HepG2 (cell line): ENCODE data around the gene MAP1LC3A. TPM values are rescaled to one million over a fixed set of nuclear protein-coding genes. Genes with fewer than 3 reads are reported as not detected.

Source experiments
- ARID5B ChIP-seq: IDR thresholded peaks from 2 replicates; pipeline ENCODE4 v1.4.0; 2020; ENCODE audit warnings: mild to moderate bottlenecking, missing genetic modification reagents
- CBX5 ChIP-seq: sonication (generic); formaldehyde crosslinking; IDR thresholded peaks from 2 replicates; pipeline ENCODE4 v1.4.0; 2020; ENCODE audit warnings: missing genetic modification reagents, borderline replicate concordance
- FIP1L1 ChIP-seq: fragments of 200-400 bp; formaldehyde crosslinking; IDR thresholded peaks from 2 replicates; pipeline ENCODE4 v1.6.1; 2018; ENCODE audit warnings: low read depth, mild to moderate bottlenecking, low read length, moderate library complexity, borderline replicate concordance; ENCODE audit not compliant: insufficient read depth
- KLF6 ChIP-seq: IDR thresholded peaks from 2 replicates; pipeline ENCODE4 v1.8.0; 2016; ENCODE audit warnings: missing biosample characterization, missing genetic modification reagents
- MED8 ChIP-seq: sonication (generic); formaldehyde crosslinking; IDR thresholded peaks from 2 replicates; pipeline ENCODE4 v1.8.1; 2023; ENCODE audit warnings: mild to moderate bottlenecking, missing genetic modification reagents; ENCODE audit not compliant: insufficient replicate concordance
- MEF2D ChIP-seq: sonication (generic); formaldehyde crosslinking; IDR thresholded peaks from 2 replicates; pipeline ENCODE4 v1.5.1; 2020; ENCODE audit warnings: mild to moderate bottlenecking, missing genetic modification reagents
- NCOA1 ChIP-seq: sonication (generic); formaldehyde crosslinking; IDR thresholded peaks from 2 replicates; pipeline ENCODE4 v1.9.0; 2021; ENCODE audit warnings: missing genetic modification reagents
- NFIC ChIP-seq: IDR thresholded peaks from 2 replicates; pipeline ENCODE4 v1.6.1; 2012; ENCODE audit warnings: mild to moderate bottlenecking, low read length, inconsistent platforms
- NONO ChIP-seq, 2 experiments: fragments of 450-650 bp in 1 of 2; sonication (generic) in 1 of 2; formaldehyde crosslinking in 1 of 2; IDR thresholded peaks in 1 of 2; conservative IDR thresholded peaks in 1 of 2; 2 replicates each; pipeline versions ENCODE4 v1.6.1 to v1.8.0; 2017 to 2022; ENCODE audit warnings: mild to moderate bottlenecking in 1 of 2, missing genetic modification reagents in 1 of 2, moderate library complexity in 1 of 2
- RXRB ChIP-seq: IDR thresholded peaks from 2 replicates; pipeline ENCODE4 v1.6.1; 2016; ENCODE audit warnings: borderline replicate concordance, missing genetic modification reagents, missing compliant biosample characterization
- SKI ChIP-seq: fragments of 450-650 bp; IDR thresholded peaks from one replicate; pipeline ENCODE4 v1.6.1; 2018; ENCODE audit warnings: mild to moderate bottlenecking; ENCODE audit not compliant: partially characterized antibody
- TBX2 ChIP-seq: sonication (generic); formaldehyde crosslinking; IDR thresholded peaks from 2 replicates; pipeline ENCODE4 v1.5.0; 2020; ENCODE audit warnings: missing genetic modification reagents, mild to moderate bottlenecking, borderline replicate concordance
- XBP1 ChIP-seq: sonication (generic); formaldehyde crosslinking; IDR thresholded peaks from 2 replicates; pipeline ENCODE4 v1.5.0; 2020; ENCODE audit warnings: missing genetic modification reagents
- XRCC5 ChIP-seq: fragments of 200-400 bp; formaldehyde crosslinking; optimal IDR thresholded peaks from 2 replicates; pipeline ENCODE3; 2017; ENCODE audit warnings: mild to moderate bottlenecking, low read length
- ZNF484 ChIP-seq: sonication (generic); formaldehyde crosslinking; IDR thresholded peaks from 2 replicates; pipeline ENCODE4 v1.5.1; 2020; ENCODE audit warnings: mild to moderate bottlenecking, low read depth, missing genetic modification reagents, borderline replicate concordance
- ZNF678 ChIP-seq: sonication (generic); formaldehyde crosslinking; IDR thresholded peaks from 2 replicates; pipeline ENCODE4 v1.4.0; 2020; ENCODE audit warnings: mild to moderate bottlenecking, missing genetic modification reagents
- ZNF75D ChIP-seq: sonication (generic); formaldehyde crosslinking; IDR thresholded peaks from 2 replicates; pipeline ENCODE4 v1.8.1; 2023; ENCODE audit warnings: missing genetic modification reagents, mild to moderate bottlenecking, borderline replicate concordance
- ZNF761 ChIP-seq: sonication (generic); formaldehyde crosslinking; conservative IDR thresholded peaks from 2 replicates; pipeline ENCODE4 v1.4.0; 2020; ENCODE audit warnings: mild to moderate bottlenecking, missing genetic modification reagents
- polyA plus RNA-seq, 8 experiments: library from polyadenylated mRNA; depleted of rRNA in 3 of 8; stranded (reverse) in 7 of 8; unstranded in 1 of 8; fragments of >200 nt; fragmentation: Illumina TruSeq in 4 of 8; extraction: Trizol in 4 of 8; gene quantifications; 2 replicates each; pipeline versions ENCODE4 v1.2.1 to v1.2.3, GENCODE V29; 2011 to 2016; ENCODE audit warnings: low read depth in 4 of 8, missing spikeins in 1 of 8, mixed read lengths in 1 of 8; ENCODE audit not compliant: insufficient read depth in 1 of 8
- total RNA-seq, 5 experiments: library from RNA; depleted of rRNA; stranded (reverse); fragments of >200 nt; fragmentation: Illumina TruSeq; extraction: Trizol; gene quantifications; 2 replicates each; pipeline ENCODE4 v1.2.3, GENCODE V29; 2016; ENCODE audit warnings: low read depth in 1 of 5
- TF ChIP-seq, protein P1 (sequence below): sonication (generic); formaldehyde crosslinking; IDR thresholded peaks from 2 replicates; pipeline ENCODE4 v1.5.0; 2020; ENCODE audit warnings: mild to moderate bottlenecking, missing genetic modification reagents, borderline replicate concordance
- TF ChIP-seq, protein P2 (sequence below): sonication (generic); formaldehyde crosslinking; IDR thresholded peaks from 2 replicates; pipeline ENCODE4 v1.8.1; 2022; ENCODE audit warnings: mild to moderate bottlenecking, missing genetic modification reagents

MAP1LC3A gene
- total and polyA plus RNA-seq, 2 of the 13 experiments (the other 11 are each of a cell fraction or from before 2014, with no cell fraction given): not detected

GRCh38 chr20:34586488-34587163, 28.1 kb downstream of the MAP1LC3A start (continued):
- TF ChIP-seq, protein P1, sequence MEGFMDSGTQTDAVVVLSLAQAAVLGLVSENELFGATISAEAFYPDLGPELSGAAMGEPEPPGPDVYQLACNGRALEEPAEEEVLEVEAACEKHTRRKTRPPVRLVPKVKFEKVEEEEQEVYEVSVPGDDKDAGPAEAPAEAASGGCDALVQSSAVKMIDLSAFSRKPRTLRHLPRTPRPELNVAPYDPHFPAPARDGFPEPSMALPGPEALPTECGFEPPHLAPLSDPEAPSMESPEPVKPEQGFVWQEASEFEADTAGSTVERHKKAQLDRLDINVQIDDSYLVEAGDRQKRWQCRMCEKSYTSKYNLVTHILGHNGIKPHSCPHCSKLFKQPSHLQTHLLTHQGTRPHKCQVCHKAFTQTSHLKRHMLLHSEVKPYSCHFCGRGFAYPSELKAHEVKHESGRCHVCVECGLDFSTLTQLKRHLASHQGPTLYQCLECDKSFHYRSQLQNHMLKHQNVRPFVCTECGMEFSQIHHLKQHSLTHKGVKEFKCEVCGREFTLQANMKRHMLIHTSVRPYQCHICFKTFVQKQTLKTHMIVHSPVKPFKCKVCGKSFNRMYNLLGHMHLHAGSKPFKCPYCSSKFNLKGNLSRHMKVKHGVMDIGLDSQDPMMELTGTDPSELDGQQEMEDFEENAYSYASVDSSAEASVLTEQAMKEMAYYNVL: 0 out of 2 replicates have a peak, but pooled peaks have one; percentile 33
- TF ChIP-seq TBX2 (CRISPR knock-in tag) (peak; percentile 41; the same call in 1 of the 2 replicates), MEF2D (peak; percentile 98), MED8 (CRISPR knock-in tag) (no peak), ZNF484 (no peak), ZNF761 (CRISPR knock-in tag) (0 out of 2 replicates have a peak, but pooled peaks have one; percentile 8), NFIC (no peak), XRCC5 (no peak), RXRB (peak; percentile 82), CBX5 (CRISPR knock-in tag) (no peak), NONO (IDR thresholded peaks at IDR 0.05) (no peak), NONO (CRISPR knock-in tag; conservative IDR thresholded peaks at IDR 0.05) (no peak), ZNF75D (CRISPR knock-in tag) (no peak), FIP1L1 (no peak), ZNF678 (CRISPR knock-in tag) (no peak), XBP1 (CRISPR knock-in tag) (no peak), ARID5B (CRISPR knock-in tag) (peak; percentile 46; the same call in 1 of the 2 replicates), NCOA1 (CRISPR knock-in tag) (no peak), KLF6 (CRISPR knock-in tag) (no peak), SKI (peak; percentile 35)
- TF ChIP-seq, protein P2, sequence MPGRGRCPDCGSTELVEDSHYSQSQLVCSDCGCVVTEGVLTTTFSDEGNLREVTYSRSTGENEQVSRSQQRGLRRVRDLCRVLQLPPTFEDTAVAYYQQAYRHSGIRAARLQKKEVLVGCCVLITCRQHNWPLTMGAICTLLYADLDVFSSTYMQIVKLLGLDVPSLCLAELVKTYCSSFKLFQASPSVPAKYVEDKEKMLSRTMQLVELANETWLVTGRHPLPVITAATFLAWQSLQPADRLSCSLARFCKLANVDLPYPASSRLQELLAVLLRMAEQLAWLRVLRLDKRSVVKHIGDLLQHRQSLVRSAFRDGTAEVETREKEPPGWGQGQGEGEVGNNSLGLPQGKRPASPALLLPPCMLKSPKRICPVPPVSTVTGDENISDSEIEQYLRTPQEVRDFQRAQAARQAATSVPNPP (CRISPR knock-in tag): no peak
